Measurements from ENCODE around the gene MMP12. TPM values are rescaled to one million over a fixed set of nuclear protein-coding genes. Genes with fewer than 3 reads are reported as not detected.

Gene MMP12
- total RNA-seq, 1 donor from 2014 or later: not detected

DNA sequence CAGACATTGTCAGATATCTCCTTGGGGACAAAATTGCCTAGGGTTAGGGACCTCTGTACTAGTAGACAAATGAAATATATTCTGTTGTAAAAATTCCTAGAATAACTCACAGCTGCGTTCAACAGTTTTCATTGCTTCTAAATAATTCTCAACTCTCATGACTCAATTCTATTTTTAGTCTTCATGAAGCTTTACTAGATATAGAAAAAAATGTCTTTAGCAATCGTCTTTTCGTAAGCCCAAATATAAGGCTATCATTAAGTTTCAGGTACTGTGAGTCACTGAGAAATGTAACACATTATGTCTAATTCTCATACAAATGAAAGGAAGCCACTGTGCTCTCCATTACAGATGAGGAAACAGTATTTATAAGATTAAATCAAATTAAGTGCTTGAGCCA lies 6.4 kb downstream of the MMP12 start:
- TF ChIP-seq, protein P1, sequence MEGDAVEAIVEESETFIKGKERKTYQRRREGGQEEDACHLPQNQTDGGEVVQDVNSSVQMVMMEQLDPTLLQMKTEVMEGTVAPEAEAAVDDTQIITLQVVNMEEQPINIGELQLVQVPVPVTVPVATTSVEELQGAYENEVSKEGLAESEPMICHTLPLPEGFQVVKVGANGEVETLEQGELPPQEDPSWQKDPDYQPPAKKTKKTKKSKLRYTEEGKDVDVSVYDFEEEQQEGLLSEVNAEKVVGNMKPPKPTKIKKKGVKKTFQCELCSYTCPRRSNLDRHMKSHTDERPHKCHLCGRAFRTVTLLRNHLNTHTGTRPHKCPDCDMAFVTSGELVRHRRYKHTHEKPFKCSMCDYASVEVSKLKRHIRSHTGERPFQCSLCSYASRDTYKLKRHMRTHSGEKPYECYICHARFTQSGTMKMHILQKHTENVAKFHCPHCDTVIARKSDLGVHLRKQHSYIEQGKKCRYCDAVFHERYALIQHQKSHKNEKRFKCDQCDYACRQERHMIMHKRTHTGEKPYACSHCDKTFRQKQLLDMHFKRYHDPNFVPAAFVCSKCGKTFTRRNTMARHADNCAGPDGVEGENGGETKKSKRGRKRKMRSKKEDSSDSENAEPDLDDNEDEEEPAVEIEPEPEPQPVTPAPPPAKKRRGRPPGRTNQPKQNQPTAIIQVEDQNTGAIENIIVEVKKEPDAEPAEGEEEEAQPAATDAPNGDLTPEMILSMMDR (IDR thresholded peaks at IDR 0.05): no peak
- Mint-ChIP-seq H3K27me3 (ENCODE audit: unreplicated experiment) (peaks cover 5% of the 10 kb centered on the region), H3K9me3 (ENCODE audit: unreplicated experiment) (no peaks in the 10 kb centered on the region), H3K4me3 (ENCODE audit: unreplicated experiment) (no peak overlapping the region), H3K27ac (ENCODE audit: unreplicated experiment) (peak overlapping the region; percentile 10), H3K36me3 (ENCODE audit: unreplicated experiment) (no peaks in the 10 kb centered on the region), H3K4me1 (ENCODE audit: unreplicated experiment) (peaks cover 9% of the 10 kb centered on the region)
- DNase-seq (ENCODE audit: extremely low spot score, unreplicated experiment): no peak

DNA sequence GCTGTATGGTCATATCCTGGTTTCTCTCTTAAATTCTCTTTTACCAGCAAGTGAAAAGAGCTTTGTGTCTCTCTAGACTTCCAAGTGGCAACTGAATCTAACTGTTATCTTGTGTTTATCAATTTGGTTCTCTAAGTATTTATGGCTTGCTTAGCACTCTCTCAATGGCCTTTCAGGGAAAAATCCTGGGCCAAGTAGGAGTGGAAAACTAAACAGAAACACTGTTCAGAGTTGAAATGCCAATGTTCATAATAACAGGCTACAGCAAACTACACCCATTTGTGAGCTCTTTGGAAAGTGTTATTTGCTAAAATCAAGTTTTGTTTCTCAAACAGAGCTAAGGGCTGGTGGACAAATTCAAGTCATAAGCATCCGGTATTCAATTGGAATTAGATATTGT lies 10.1 kb downstream of the MMP12 start:
- no peaks in the 10 kb centered on the region for H3K9me3 Mint-ChIP-seq (ENCODE audit: unreplicated experiment)

DNA sequence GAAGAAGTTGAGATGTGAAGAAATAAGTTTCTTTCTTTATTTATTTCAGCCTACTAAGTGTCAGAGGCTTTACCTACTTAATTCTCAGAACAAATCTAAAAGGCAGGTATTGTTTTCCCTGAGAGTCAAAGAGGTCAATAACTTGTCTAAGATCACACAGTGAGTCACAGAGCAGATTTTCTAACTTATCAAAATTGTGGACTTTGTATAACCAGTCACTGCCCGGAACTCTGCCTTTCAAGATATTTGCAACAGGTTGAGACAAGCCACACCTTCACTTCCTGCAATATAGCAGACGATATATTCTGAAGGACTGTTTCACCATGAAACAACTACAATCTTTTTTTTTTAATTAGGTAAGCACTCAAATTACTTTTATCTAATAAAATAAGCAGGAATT lies 20.8 kb downstream of the MMP12 start:
- Mint-ChIP-seq H3K27ac (ENCODE audit: unreplicated experiment) (no peak overlapping the region), H3K36me3 (ENCODE audit: unreplicated experiment) (no peaks in the 10 kb centered on the region), H3K4me3 (ENCODE audit: unreplicated experiment) (no peak overlapping the region), H3K4me1 (ENCODE audit: unreplicated experiment) (peaks cover 11% of the 10 kb centered on the region), H3K9me3 (ENCODE audit: unreplicated experiment) (no peaks in the 10 kb centered on the region), H3K27me3 (ENCODE audit: unreplicated experiment) (peaks cover 24% of the 10 kb centered on the region)
- TF ChIP-seq, protein P1 (IDR thresholded peaks at IDR 0.05): no peak
- no peak for DNase-seq (ENCODE audit: extremely low spot score, unreplicated experiment)

More for the DNA sequence above, 10.1 kb downstream of the MMP12 start:
- Mint-ChIP-seq H3K36me3 (ENCODE audit: unreplicated experiment) (no peaks in the 10 kb centered on the region), H3K27ac (ENCODE audit: unreplicated experiment) (no peak overlapping the region), H3K27me3 (ENCODE audit: unreplicated experiment) (peaks cover 15% of the 10 kb centered on the region), H3K4me1 (ENCODE audit: unreplicated experiment) (peaks cover 9% of the 10 kb centered on the region), H3K4me3 (ENCODE audit: unreplicated experiment) (no peak overlapping the region)
- DNase-seq (ENCODE audit: extremely low spot score, unreplicated experiment): no peak
- TF ChIP-seq, protein P1 (IDR thresholded peaks at IDR 0.05): no peak

DNA sequence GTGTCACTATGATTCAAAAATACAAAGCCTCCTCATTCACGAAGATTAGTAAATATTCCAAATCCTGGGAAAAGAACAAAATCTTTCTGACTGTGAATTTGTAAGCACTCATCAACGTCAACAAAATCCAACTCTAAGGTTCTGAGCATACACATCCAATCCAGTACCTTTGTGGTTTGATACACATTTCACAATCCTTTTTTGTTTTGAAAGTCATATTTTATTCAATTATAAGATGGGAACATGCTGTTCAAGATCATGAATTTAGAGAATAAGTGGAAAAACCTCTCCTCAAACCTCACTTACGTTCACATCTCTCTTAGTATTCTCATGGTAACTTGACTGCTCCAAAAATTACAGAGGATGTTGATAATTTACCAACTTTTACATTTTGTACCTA lies 21.7 kb downstream of the MMP12 start:
- Mint-ChIP-seq H3K4me3 (ENCODE audit: unreplicated experiment) (no peak overlapping the region), H3K36me3 (ENCODE audit: unreplicated experiment) (no peaks in the 10 kb centered on the region), H3K27ac (ENCODE audit: unreplicated experiment) (no peak overlapping the region), H3K4me1 (ENCODE audit: unreplicated experiment) (peaks cover 11% of the 10 kb centered on the region), H3K9me3 (ENCODE audit: unreplicated experiment) (no peaks in the 10 kb centered on the region), H3K27me3 (ENCODE audit: unreplicated experiment) (peaks cover 17% of the 10 kb centered on the region)
- DNase-seq (ENCODE audit: extremely low spot score, unreplicated experiment): no peak
- TF ChIP-seq, protein P1 (IDR thresholded peaks at IDR 0.05): no peak

DNA sequence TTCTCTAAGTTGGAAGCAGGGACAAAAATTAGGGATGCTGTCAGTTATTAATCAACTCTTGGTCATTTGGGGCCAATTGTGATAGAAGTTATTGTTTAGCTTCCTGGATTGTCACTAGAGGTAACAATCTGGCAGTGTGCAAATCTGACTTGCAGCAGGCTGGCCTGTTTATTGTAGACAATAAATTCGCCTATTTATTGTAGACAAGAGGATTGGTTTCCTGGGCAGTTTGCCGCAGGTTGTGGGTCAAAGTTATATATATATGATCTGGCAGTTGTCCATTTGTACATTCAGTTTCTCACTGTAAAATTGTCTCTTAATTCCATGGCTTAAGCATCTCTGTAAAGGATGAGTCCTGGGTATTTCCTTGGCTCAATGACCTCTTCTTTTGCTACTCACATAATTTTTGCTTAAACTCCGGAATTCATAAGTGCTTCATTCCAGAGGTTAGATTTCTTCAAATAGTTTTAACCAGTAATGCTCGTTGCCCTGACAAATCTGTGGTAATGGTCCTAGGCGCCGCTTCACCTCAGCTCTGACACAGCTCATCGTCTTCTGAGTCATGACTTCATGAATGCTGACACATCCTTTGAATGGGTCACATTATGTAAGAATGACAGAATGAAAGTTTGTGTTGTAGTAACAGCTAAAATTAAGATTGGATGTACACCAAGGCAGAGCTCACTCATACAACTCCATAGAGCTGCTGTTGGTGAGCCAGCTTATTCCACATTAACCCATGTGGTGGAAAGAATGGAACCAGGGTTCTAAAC lies 23.6 kb downstream of the MMP12 start:
- peaks cover 11% of the 10 kb centered on the region for H3K4me1 Mint-ChIP-seq (ENCODE audit: unreplicated experiment)
- H3K4me3 Mint-ChIP-seq (ENCODE audit: unreplicated experiment): no peak overlapping the region
- H3K27ac Mint-ChIP-seq (ENCODE audit: unreplicated experiment): no peak overlapping the region
- H3K36me3 Mint-ChIP-seq (ENCODE audit: unreplicated experiment): no peaks in the 10 kb centered on the region
- H3K27me3 Mint-ChIP-seq (ENCODE audit: unreplicated experiment): peaks cover 22% of the 10 kb centered on the region
- H3K9me3 Mint-ChIP-seq (ENCODE audit: unreplicated experiment): no peaks in the 10 kb centered on the region
- no peak for DNase-seq (ENCODE audit: extremely low spot score, unreplicated experiment)
- TF ChIP-seq, protein P1 (IDR thresholded peaks at IDR 0.05): no peak
